ENCODE measurements around the gene CLTRN. TPM values are rescaled to one million over a fixed set of nuclear protein-coding genes. Genes with fewer than 3 reads are reported as not detected.

The CLTRN gene
- total and polyA plus RNA-seq, 2 of the 8 experiments (the other 6 are each of a cell fraction or from before 2014, with no cell fraction given): 1.2 to 1.3 TPM

GRCh38 chrX:15600745-15601144, 63.9 kb downstream of the CLTRN start, which contains the start of gene ACE2:
Gene ACE2, minus strand, starts transcription at chrX:15600960. Its CDS starts 49 bp downstream, at chrX:15600911.
- H3K79me1 ChIP-seq (ENCODE audit: low read depth, low read length): no peaks in the 10 kb centered on the region
- no peaks in the 10 kb centered on the region for H3K4me1 ChIP-seq (replicated peaks in 1 of 4; ENCODE audit: control insufficient read depth in 3 of 4, insufficient read depth in 4 of 4, low read length in 3 of 4)
- no peak within 1 kb of the TSS for H2BK12ac ChIP-seq (ENCODE audit: low read depth, low read length)
- no peaks in the 10 kb centered on the region for H3K27me3 ChIP-seq (replicated peaks in 1 of 4; ENCODE audit: control insufficient read depth in 3 of 4, extremely low read depth in 1 of 4, insufficient read depth in 3 of 4, low read length in 3 of 4)
- H2AFZ ChIP-seq (ENCODE audit: low read length): no peak within 1 kb of the TSS
- no peak within 1 kb of the TSS for H4K8ac ChIP-seq (ENCODE audit: extremely low read depth, insufficient read depth, low read length)
- no peaks in the 10 kb centered on the region for H3K23me2 ChIP-seq (ENCODE audit: low read depth, low read length)
- DNase-seq (ENCODE audit: low read depth in 1 of 2, low spot score in 2 of 2) (no peak), FAIRE-seq (no peak)
- POLR2A ChIA-PET (ENCODE audit: partially characterized antibody): no interaction called here
- H3K36me3 ChIP-seq (ENCODE audit: control insufficient read depth in 2 of 4, insufficient read depth in 4 of 4, low read length in 3 of 4): no peaks in the 10 kb centered on the region
- no peak within 1 kb of the TSS for H4K5ac ChIP-seq (ENCODE audit: insufficient read length, low read depth, low read length)
- H3K27ac ChIP-seq (ENCODE audit: low read depth, low read length): no peak within 1 kb of the TSS
- no peaks in the 10 kb centered on the region for H3K9me3 ChIP-seq (ENCODE audit: insufficient read depth in 2 of 2, low read depth in 1 of 2, low read length in 1 of 2)
- no peak within 1 kb of the TSS for H2BK20ac ChIP-seq (ENCODE audit: low read length)
- H3K4me2 ChIP-seq (ENCODE audit: insufficient read depth in 1 of 2, low read depth in 2 of 2, low read length in 2 of 2): no peak within 1 kb of the TSS
- H2AK5ac ChIP-seq (ENCODE audit: low read depth, low read length): no peak within 1 kb of the TSS
- no peak within 1 kb of the TSS for H3K4ac ChIP-seq (replicated peaks; ENCODE audit: insufficient read length, low read depth, low read length)
- no peak within 1 kb of the TSS for H3K56ac ChIP-seq (replicated peaks; ENCODE audit: insufficient read length, low read depth, low read length)
- no peak within 1 kb of the TSS for H2BK120ac ChIP-seq (replicated peaks; ENCODE audit: low read depth, low read length)
- H3K23ac ChIP-seq (ENCODE audit: insufficient read length): no peak within 1 kb of the TSS
- H2BK15ac ChIP-seq (ENCODE audit: low read length): no peak within 1 kb of the TSS
- H3K4me3 ChIP-seq (ENCODE audit: extremely low read depth in 1 of 4, insufficient read depth in 2 of 4, low read depth in 3 of 4, low read length in 4 of 4): no peak within 1 kb of the TSS
- WGBS, 2 experiments (ENCODE audit: extremely low coverage in 1 of 2, insufficient coverage in 1 of 2, insufficient read length in 1 of 2, insufficient replicate concordance in 2 of 2, low coverage in 1 of 2, low lambda C conversion rate in 2 of 2, missing lambda C conversion rate in 1 of 2): 75% methylated on average over 2 of the region's 4 CpGs; no CpG with 5 or more reads in 1 of the 2 experiments
- CTCF ChIA-PET (ENCODE audit: partially characterized antibody): interaction anchor here (1.0 kb wide), 1 partner anchor 48 kb away, joined by 3 read pairs; no protein-coding TSS in a partner anchor
- no peak within 1 kb of the TSS for H3K9ac ChIP-seq (replicated peaks in 1 of 4; ENCODE audit: extremely low read depth in 1 of 4, low read depth in 3 of 4, low read length in 3 of 4)
- H3K18ac ChIP-seq (ENCODE audit: extremely low read depth, low read length): no peak within 1 kb of the TSS
- no peak within 1 kb of the TSS for H3K14ac ChIP-seq (ENCODE audit: insufficient read length)
- H2BK5ac ChIP-seq (ENCODE audit: low read depth, low read length): no peak within 1 kb of the TSS
- H3K79me2 ChIP-seq (ENCODE audit: control insufficient read depth in 1 of 2, insufficient read depth in 2 of 2, low read length in 2 of 2): no peaks in the 10 kb centered on the region
- no peak within 1 kb of the TSS for H4K91ac ChIP-seq (replicated peaks; ENCODE audit: insufficient read length, low read length)
- no peaks in the 10 kb centered on the region for H4K20me1 ChIP-seq (replicated peaks in 1 of 2; ENCODE audit: control insufficient read depth in 1 of 2, insufficient read depth in 2 of 2, low read length in 2 of 2)
- no peak for TF ChIP-seq MAX (IDR thresholded peaks at IDR 0.05)
- no peak for TF ChIP-seq YY1 (IDR thresholded peaks at IDR 0.05; ENCODE audit: low read depth, low read length)
- TF ChIP-seq USF2 (IDR thresholded peaks at IDR 0.05; ENCODE audit: low read length): no peak
- no peak for TF ChIP-seq SRF (IDR thresholded peaks at IDR 0.05; ENCODE audit: low read depth, low read length)
- no peak for TF ChIP-seq FOSL1 (IDR thresholded peaks at IDR 0.05; ENCODE audit: insufficient read depth, low read depth, low read length)
- no peak for TF ChIP-seq TAF1 (IDR thresholded peaks at IDR 0.05; ENCODE audit: low read depth, low read length)
- TF ChIP-seq TEAD4 (IDR thresholded peaks at IDR 0.05; ENCODE audit: low read depth, low read length): no peak
- TF ChIP-seq RBBP5 (IDR thresholded peaks at IDR 0.05; ENCODE audit: borderline replicate concordance, low read depth, low read length): no peak
- TF ChIP-seq JUN (IDR thresholded peaks at IDR 0.05; ENCODE audit: low read depth, low read length): no peak
